ENCODE measurements around the gene PITPNM2. TPM values are rescaled to one million over a fixed set of nuclear protein-coding genes. Genes with fewer than 3 reads are reported as not detected.

The PITPNM2 gene
- total and polyA plus RNA-seq, 9 of the 15 experiments (the other 6 are each of a cell fraction or from before 2014, with no cell fraction given) = 0.03 to 10.8 (median 2.9) TPM

- Histone ChIP-seq H3K36me3 (ENCODE audit: control insufficient read depth, insufficient read depth, low read length) (peaks cover 9% of the 10 kb centered on the region; the same call in 2 of the 3 replicates), H3K79me2 (ENCODE audit: control insufficient read depth, insufficient read depth, low read length) (no peaks in the 10 kb centered on the region), H3K27me3 (ENCODE audit: control insufficient read depth in 2 of 2, insufficient read depth in 2 of 2, low read length in 2 of 2) (no peaks in the 10 kb centered on the region; a peak in 1 of 5 replicates), H3K4me1 (replicated peaks in 1 of 2; ENCODE audit: control insufficient read depth in 2 of 2, insufficient read depth in 2 of 2, low read length in 2 of 2) (peaks cover 11 to 17% of the 10 kb centered on the region in 2 experiments), H3K4me3 (no peak overlapping the region), H3K27ac (ENCODE audit: extremely low read depth, low read depth, low read length) (no peak overlapping the region), H4K20me1 (replicated peaks; ENCODE audit: control insufficient read depth, insufficient read depth, low read length) (no peaks in the 10 kb centered on the region), H3K9me3 (replicated peaks; ENCODE audit: control insufficient read depth, insufficient read depth, low read depth, low read length) (no peaks in the 10 kb centered on the region), H2AFZ (ENCODE audit: low read depth, low read length) (no peak overlapping the region), H3K9me1 (ENCODE audit: control insufficient read depth, insufficient read depth, low read length) (no peaks in the 10 kb centered on the region), H3K4me2 (ENCODE audit: insufficient read depth, low read length) (no peak overlapping the region), H3K9ac (ENCODE audit: insufficient read depth in 1 of 2, low read depth in 2 of 2, low read length in 2 of 2) (0 out of 4 replicates have a peak overlapping the region, but pooled peaks of 1 of the 2 experiments have one; percentile 30)
- intact Hi-C loops (cut with micrococcal nuclease) (no loop called here), in situ Hi-C loops (cut with MboI) (no loop called here)
- FAIRE-seq (no peak), DNase-seq (ENCODE audit: extremely low read depth in 1 of 4, low spot score in 3 of 4) (no peak), ATAC-seq (no peak)
- TF ChIP-seq ZNF584 (CRISPR knock-in tag; IDR thresholded peaks at IDR 0.05; ENCODE audit: low read depth) = no peak
- no peak for TF ChIP-seq ZNF586 (CRISPR knock-in tag; conservative IDR thresholded peaks at IDR 0.05)
- no peak for TF ChIP-seq ZNF324 (CRISPR knock-in tag; IDR thresholded peaks at IDR 0.05)
- TF ChIP-seq SAP30 (IDR thresholded peaks at IDR 0.05; ENCODE audit: borderline replicate concordance, insufficient read depth, low read depth, low read length, poor library complexity, severe bottlenecking) = no peak
- no peak for TF ChIP-seq BRCA1 (IDR thresholded peaks at IDR 0.05)
- TF ChIP-seq BRCA1 (CRISPR knock-in tag; IDR thresholded peaks at IDR 0.05) = no peak
- TF ChIP-seq BMI1 (IDR thresholded peaks at IDR 0.05; ENCODE audit: low read length) = no peak
- TF ChIP-seq KLF6 (CRISPR knock-in tag; IDR thresholded peaks at IDR 0.05; ENCODE audit: borderline replicate concordance) = no peak
- POLR2A ChIA-PET = interaction anchor here (0.8 to 1.2 kb wide), 3 partner anchors 21 to 61 kb away, joined by 3 to 4 read pairs (median 3); no protein-coding TSS in a partner anchor
- CTCF ChIA-PET (ENCODE audit: low intra/inter-chr PET ratio) = no interaction called here
- 76% methylated on average over 14 of the region's 14 CpGs for whole genome bisulfite sequencing (ENCODE audit: insufficient coverage, low coverage, missing lambda C conversion rate)
- no TSS peak for BruUV-seq (replicated peaks)
Observed at GRCh38 chr12:123105211-123105826, 45.6 kb downstream of the PITPNM2 start.

Data from K562 (cell line).